NCI-H446 (cell line): ENCODE measurements around the gene CFAP65.

Experiments
- DNase-seq, 2 experiments: peaks; one replicate each; lab custom pipeline; 2025; lab: John Stamatoyannopoulos, UW

The CFAP65 gene, protein sequence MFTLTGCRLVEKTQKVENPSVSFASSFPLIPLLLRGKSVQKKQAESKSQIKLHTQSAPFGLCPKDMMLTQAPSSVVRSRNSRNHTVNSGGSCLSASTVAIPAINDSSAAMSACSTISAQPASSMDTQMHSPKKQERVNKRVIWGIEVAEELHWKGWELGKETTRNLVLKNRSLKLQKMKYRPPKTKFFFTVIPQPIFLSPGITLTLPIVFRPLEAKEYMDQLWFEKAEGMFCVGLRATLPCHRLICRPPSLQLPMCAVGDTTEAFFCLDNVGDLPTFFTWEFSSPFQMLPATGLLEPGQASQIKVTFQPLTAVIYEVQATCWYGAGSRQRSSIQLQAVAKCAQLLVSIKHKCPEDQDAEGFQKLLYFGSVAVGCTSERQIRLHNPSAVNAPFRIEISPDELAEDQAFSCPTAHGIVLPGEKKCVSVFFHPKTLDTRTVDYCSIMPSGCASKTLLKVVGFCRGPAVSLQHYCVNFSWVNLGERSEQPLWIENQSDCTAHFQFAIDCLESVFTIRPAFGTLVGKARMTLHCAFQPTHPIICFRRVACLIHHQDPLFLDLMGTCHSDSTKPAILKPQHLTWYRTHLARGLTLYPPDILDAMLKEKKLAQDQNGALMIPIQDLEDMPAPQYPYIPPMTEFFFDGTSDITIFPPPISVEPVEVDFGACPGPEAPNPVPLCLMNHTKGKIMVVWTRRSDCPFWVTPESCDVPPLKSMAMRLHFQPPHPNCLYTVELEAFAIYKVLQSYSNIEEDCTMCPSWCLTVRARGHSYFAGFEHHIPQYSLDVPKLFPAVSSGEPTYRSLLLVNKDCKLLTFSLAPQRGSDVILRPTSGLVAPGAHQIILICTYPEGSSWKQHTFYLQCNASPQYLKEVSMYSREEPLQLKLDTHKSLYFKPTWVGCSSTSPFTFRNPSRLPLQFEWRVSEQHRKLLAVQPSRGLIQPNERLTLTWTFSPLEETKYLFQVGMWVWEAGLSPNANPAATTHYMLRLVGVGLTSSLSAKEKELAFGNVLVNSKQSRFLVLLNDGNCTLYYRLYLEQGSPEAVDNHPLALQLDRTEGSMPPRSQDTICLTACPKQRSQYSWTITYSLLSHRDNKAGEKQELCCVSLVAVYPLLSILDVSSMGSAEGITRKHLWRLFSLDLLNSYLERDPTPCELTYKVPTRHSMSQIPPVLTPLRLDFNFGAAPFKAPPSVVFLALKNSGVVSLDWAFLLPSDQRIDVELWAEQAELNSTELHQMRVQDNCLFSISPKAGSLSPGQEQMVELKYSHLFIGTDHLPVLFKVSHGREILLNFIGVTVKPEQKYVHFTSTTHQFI (N-terminal part only)

DNA sequence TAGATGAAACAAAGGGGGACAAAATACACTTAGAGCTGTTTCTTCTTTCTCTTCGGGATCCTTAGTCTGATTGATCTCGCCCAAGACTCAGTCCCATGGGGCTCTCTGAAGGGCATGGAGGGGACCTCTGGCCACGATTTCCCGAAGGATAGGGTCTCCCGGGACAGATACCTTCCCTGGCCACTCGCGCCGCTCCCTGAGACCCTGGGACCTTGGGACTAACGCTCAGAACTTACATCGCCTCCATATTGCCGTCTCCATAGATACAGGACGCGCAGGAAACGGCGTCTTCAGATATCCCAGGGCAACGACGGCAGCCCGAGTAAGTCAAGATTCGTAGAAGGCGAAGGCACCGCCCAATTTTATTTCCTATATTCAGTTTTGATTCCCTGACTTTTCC, at the start of gene CFAP65:
CFAP65 (minus strand) TSS at position 265 of the 400 bp plus-strand sequence. CDS start 2,468 bp downstream, outside the sequence.
- peak; percentile 14 to 38 for DNase-seq

DNA sequence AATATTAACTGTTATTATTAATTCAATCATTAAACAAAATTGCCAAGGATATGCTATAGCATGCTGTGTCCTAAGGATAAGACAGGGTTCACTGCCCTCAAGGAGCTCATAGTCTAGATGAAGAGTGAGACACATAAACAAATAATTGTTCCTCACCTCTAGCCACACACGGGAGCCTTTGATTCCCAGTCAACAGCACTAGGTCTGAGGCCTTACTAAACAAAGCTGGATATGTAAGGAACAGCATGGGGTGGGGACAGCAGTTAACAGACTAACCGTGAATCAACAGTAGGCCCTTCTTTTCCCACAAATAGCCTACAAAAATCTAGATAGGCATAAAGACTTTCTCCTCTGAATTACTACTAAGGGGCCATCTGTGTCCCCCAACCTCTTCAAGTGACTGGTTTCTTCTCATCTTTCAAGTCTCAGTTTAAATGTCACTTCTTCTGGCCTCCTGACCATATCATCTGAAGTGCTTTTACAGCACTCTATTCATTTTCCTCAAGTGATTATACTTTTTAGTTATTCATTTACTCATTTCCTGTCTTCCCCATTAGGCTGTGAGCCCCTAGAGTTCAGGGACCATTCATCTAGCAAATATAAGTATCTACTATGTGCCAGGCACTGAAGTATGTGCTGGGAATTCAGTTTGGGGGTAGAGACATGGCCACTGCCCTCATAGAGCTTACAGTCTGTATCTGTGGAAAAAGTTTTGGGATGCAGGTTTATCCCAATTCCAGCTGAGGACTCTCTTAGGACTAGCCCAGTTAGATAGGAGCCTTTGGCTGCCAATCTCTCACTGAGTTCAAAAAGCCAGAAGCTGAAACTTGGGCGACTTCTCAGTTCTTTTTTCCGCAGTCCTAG, 49.4 kb upstream of the CFAP65 start:
- no peak for DNase-seq

DNA sequence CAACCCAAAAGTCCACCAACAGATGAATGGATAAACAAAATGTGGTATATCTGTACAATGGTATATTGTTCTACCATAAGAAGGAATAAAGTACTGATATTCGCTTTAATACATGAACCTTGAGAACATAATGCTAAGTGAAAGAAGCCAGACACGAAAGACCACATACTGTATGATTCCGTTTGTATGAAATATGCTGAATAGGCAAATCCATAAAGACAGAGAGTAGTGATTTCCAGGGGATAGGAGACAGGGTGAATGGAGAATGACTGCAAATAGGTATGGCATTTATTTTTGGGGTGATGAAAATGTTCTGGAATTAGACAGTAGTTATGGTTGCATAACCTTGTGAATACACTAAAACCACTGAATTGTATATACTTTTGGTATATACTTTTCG, 48.0 kb upstream of the CFAP65 start:
- no peak for DNase-seq

DNA sequence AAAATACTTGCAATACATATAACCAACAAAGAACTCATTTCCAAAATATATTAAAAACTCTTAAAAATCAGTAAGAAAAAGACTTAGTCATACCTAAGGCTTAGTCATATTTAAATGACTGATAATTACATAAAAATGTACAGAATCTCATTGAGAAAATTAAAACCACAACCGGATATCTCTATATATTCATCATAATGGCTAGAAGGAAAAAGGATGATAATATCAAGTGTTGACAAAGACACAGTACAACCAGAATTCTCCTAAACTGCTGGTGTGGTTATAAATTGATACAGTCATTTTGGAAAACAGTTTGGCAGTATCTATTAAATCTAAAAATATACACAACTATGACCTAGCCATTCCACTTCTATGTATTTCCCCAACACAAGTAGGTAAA, 46.5 kb upstream of the CFAP65 start:
- DNase-seq = no peak

DNA sequence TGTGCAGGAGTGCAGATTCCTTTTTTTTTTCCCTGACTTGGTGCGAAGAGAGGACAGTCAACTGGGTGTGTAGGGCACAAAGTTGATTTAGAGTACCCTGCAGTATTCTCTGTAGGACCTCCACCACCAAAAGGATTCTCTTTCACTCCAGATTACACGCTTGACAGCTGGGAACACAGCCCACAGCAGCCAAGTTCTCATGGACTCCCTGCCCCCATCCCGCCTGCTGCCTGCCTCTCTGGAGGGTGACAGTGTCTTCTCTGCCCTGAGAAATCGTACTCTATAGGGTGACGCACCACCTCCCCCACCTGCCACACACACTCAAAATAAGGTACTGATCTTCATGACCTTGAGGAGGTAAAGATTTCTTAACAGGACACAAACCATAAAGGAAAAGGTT, 46.0 kb upstream of the CFAP65 start:
- peak in 1 of 2 experiments; percentile 1 for DNase-seq

DNA sequence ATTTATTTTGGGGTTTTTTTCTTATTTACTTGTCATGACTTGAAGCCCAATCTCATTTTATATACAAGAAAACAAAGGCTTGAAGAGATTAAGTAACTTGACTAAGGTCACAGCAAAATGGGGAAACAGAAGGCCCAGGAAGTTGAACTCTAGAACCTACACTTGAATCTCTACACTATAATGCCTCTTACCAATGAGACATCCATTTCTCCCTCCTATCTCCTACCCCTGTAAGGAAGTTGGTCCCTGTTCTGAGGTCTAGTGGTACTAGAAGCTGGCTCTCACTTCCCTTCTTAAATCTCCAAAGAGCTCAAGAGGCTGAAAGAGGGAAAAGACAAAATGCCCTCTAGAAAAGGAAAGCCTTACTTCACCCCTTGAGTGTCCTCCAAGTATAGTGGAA, 44.9 kb upstream of the CFAP65 start:
- no peak for DNase-seq

DNA sequence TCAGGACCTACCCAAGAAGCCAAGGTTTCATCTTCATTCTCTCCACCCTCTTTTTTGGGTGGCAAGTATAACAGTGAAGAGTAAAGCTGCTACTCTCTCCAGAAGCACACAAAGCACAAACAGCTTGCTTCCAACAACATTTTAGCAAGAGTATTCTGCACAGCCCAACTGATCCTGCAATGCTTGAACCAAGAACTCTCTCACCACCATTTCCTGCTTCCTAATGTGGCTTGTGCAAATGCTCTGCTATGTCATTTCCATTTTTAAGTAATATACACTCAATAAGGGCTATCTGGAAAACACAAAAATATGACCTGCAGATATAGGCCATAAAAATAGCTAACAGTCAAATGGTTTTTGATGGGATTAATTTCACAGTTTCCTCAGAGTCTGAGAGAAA, 43.5 kb upstream of the CFAP65 start:
- no peak for DNase-seq

DNA sequence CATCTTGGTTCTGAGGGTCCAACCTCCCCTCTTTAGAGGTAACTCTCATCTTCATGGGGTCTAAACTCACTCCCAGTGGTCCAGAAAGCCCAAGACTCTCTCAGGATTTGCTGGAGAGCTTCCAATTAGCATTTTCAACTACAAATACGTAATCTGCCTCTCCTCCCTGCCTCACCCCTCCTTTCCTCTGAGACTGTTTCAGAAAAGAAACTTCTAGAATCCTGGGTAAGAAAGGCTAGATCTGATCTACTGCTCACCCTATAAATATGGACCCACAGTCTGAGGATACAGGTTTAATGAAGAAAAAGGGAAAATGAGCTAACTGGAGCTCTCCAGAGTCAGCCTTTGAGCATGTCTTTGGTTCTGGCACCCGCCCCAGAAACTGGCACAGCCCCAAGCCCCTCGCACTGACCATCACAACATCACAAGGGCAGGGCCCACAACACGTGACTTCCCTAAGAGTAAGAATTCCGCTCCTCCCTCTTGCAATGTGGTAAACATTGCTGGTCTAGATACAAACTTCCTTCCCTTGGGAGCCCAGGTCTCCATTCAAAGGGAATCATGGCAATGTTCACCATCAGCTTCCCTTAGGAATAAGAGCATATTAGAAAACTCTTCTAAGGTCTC, 41.1 kb upstream of the CFAP65 start:
- DNase-seq = no peak

DNA sequence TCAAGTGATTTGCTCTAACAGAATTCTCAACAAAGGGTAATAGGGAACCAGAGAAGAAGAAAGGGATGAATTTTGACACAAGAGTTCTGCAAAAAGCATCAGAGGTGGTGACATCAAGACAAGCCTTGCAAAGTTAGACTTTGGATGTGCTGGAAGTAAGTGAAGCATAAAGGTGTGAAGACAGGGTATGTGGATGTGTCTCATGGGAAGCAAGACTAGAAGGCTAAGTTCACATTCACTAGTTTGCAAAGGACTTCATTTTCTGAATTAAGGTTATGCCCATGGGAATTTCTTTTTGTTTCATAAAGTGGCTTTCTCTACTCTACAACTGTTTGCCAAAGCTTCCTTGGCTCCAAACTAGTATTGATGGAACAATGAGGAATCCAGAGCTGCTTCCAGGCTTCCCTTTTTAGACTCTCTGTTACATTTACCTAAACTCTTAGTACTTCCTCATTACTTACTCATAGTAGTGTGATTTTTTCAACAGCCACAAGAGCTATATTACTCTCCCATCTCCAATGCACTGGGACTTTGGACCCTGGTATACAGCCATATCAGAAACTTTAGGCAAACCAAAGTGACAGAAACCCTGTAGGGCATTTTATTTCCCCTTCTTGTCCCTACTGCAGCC, 40.5 kb upstream of the CFAP65 start:
- no peak for DNase-seq

DNA sequence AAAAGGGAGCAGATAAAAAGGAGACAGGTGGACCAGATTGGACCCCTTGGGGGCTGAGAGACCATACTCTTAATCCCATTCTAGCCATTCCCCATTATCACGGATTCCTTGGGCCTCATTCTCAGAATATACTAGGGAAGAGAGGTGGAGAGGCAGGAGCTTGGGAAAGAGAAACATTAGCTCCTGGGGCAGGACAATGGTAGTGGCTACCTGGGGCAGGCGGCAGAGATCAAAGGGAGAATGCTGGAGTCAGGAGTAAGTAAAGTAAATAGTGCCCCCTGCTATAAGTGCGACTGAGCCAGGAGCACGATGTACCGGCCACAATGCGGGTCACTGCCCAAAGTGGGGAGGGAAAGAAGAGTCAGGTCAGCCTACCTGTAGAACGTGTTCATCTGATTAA, 39.8 kb upstream of the CFAP65 start:
- DNase-seq = no peak

DNA sequence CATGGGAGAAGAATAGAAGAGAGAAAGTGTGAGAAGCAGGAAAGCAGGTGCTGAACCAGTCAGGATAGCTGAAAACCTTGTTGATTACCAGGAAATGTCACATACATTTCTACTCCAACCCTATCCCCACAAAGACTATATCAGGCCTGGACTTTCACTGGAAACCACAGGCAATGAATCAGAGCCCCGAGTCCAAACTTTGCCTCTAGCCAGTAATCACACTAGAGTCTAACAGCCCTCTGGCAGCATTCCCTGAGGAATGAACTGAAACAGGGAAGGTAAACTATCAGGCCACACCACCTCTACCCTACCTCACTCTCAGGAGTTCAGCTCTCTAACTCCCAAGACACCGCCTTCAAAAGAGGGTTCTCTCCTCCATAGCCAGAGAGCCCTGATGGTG, 38.1 kb upstream of the CFAP65 start:
- DNase-seq = no peak

DNA sequence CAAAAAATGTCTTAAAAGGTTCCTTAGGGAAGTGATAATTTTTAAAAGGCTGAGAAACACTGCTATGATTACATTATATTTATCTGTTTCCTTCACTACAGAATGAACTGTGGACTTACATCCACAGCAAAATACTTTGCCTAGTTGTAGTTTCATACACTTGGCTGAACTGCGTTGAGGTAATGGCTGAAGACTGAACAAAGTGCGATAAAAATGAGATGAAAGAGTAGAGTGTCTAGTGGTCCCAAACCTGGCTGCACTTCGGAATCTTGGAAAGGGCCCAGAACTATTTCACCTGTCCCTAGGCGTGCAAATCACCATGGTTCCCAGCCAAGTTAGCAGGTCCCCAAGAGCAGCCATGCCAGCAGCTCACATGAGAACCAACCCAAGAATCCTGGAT, 37.6 kb upstream of the CFAP65 start:
- DNase-seq = no peak

DNA sequence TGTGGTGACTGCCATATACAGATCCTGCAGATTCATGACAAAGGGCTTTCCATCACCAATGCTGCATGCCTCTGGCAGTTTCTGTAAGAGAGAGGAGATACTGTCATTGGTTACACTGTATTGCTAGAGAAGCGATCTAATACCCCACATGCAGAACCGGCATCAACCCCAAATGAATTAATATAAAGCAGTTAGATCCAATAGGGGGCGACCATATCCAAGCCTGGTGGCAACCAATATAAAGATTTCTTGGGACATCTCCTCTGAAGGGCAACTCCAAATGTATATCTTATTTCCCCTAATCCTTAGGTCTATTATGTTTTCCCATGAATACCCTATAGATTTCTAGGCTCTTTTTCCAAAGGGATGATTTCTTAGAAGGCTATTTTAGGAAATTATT, 36.8 kb upstream of the CFAP65 start:
- no peak for DNase-seq

DNA sequence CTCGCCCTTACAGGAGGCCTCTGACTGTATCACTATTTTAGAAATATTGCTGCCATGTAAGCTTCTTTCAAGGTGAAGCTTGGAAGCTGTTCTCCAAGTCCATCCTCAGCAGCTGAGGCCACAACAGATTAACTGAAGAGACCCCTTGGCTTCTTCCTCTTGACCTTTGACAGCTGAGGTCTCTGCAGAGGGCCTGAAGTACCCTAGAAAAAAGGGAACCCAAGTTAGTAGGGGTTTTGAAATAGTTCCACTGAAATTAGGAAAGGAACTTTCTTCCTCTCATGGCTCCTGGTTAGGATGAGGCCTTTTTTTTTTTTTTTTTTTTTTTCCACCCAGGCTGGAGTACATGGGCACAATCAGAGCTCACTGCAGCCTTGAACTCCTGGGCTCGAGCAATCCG, 34.9 kb upstream of the CFAP65 start:
- no peak for DNase-seq

DNA sequence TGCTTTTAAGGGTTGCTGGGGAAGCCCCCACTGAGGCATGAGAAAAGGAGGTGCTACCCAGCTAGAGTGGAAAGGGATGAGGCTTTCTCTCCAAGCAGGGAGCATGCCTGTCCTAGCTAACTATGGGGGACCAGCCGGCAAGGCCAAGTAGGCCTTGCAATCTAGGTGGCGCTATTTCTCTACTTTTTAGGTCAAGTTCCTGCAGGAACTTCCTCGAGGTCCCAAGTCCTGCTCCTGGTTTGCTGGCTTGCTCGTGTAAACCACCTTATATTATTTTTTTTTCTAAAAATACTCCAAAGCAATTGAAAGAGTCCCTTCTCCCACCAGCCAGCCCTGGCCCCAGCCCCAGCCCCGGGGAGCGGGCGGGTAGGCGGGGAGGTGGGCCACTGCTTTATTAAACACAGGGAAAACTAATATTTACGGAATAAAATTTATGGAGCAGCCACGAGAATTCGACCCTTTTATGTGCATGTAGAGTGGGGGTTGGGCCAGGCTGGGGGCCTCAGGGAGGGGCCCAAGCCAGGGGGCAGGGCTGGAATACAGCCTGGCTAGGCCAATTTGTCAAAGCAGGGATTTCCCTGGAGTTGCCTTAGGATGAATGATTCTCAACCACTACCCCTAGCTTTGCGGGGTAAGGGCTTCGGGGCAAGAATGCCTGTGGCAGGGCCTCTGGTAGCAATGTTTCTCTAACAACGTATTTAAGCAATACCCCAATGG, 32.3 kb upstream of the CFAP65 start:
- peak in 1 of 2 experiments; percentile 61 for DNase-seq

DNA sequence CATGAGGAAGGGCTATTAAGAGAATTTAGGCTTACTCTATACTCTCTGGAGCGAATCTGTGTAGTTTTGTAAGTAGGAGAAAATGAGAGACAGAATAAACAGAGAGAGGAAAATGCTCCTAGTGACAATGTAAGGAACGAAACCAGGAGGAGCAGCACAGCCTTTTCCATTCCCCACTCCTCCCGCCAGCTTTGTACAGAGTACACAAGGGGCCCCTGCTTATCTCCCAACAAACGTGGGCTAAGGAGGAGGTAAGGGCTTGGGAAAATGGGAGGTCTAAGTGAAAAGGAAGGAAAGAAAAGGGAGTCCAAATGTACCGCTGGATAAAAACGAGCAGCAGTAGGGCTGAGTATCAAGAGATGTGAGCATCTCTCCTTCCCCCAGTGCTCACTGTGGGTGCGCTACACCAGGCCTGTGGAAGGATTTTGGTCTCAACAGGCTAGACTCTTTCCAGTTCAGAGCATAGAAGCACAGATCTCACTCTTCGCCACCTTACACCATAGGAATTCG, 31.5 kb upstream of the CFAP65 start:
- no peak for DNase-seq

DNA sequence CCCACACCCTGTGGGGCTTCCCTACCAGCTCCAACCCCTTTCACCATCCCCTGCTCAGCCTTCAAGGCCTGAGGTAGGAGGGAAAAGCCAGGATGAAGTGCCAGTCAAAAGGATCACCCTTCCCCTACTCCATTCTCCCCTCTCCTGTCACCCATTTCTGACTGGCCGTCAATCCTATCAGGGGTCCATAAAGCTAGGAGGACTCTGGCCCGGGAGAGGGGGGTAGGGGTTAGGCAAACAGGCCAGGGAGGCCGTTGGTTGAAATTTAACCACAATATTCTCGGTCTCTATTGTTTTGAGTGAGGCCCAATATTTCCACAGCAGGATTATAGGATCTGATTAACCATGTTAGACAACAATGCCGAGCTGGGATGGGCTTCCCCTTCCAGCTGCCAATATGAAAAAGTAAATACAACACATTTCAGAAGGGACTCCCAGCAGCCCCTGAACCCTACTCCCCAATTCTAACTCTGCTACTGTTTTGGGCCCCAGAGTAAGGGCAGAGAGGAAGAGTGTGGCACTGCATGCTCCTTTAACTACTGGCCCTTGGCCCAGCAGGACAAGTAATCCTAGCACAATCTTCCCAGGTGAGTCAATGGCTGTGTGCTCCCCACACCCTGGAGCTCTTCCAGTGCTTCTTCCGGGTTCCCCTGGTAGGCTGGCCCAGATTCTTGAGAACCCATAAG, 30.0 kb upstream of the CFAP65 start:
- DNase-seq = no peak

DNA sequence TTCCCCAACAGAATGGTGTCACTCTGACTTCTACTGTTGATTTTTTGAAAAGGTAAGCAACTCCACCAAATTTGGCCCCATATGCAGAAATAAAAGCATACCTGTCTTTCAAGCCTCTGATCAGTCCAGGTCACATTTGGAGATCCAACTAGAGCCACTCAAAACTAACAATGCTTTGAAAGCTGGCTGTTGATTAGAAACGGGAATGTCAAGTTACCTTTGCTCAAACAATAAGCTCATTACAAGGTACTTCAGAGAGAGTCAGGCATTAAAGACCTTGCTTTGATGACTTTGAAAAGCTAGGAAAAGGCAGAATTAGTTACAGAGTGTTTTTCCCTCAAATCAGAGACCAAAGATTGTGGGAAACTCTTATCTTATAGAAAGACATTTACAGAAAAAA, 24.2 kb upstream of the CFAP65 start:
- no peak for DNase-seq

DNA sequence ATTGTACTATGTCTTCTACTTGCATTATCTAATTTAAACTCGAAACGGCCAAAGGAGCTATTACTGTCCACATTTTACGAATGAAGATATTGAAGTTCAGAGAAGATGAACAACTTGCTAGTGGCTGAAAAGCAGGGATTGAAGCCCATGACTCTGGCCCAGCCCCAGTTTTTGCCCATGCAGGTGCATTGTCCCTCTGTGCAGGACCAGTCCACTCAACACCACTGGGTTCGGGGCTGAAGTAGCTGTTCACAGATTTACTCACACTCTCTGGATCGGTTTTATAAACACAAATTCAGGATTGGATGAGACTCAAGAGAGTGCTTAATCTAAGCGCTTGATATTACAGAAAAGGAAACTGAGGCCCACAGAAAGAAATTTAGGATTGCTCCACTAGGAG, 20.8 kb upstream of the CFAP65 start:
- no peak for DNase-seq
